Measurements from ENCODE around the gene DPF3.
A peak's percentile ranks its signal among the peaks of the same experiment; 100 is the strongest.

The DPF3 gene

GRCh38 chr14:72715215-72715849, 178.6 kb downstream of the DPF3 start:
- DNase-seq (ENCODE audit: low read depth), result no peak

GRCh38 chr14:72714871-72715214, 179.1 kb downstream of the DPF3 start:
- DNase-seq (ENCODE audit: low read depth), result no peak

GRCh38 chr14:72714094-72714493, 179.8 kb downstream of the DPF3 start:
- DNase-seq (ENCODE audit: low read depth), result peak; percentile 12

GRCh38 chr14:72711936-72712335, 182.0 kb downstream of the DPF3 start:
- no peak for DNase-seq (ENCODE audit: low read depth)

GRCh38 chr14:72709916-72710611, 183.8 kb downstream of the DPF3 start:
- DNase-seq (ENCODE audit: low read depth), result no peak

GRCh38 chr14:72708708-72709475, 185.0 kb downstream of the DPF3 start:
- DNase-seq (ENCODE audit: low read depth), result no peak

- DNase-seq (ENCODE audit: low read depth), result no peak
Measured at GRCh38 chr14:72708222-72708621, 185.7 kb downstream of the DPF3 start.

- DNase-seq (ENCODE audit: low read depth), result no peak
Measured at GRCh38 chr14:72706485-72706884, 187.4 kb downstream of the DPF3 start.

- no peak for DNase-seq (ENCODE audit: low read depth)
Measured at GRCh38 chr14:72704502-72704901, 189.4 kb downstream of the DPF3 start.

GRCh38 chr14:72701605-72702004, 192.3 kb downstream of the DPF3 start:
- no peak for DNase-seq (ENCODE audit: low read depth)

- no peak for DNase-seq (ENCODE audit: low read depth)
Measured at GRCh38 chr14:72701237-72701565, 192.7 kb downstream of the DPF3 start.

GRCh38 chr14:72700338-72701236, 193.3 kb downstream of the DPF3 start:
- no peak for DNase-seq (ENCODE audit: low read depth)

- no peak for DNase-seq (ENCODE audit: low read depth)
Measured at GRCh38 chr14:72699852-72700257, 194.0 kb downstream of the DPF3 start.

GRCh38 chr14:72699443-72699842, 194.5 kb downstream of the DPF3 start:
- DNase-seq (ENCODE audit: low read depth), result no peak

GRCh38 chr14:72692696-72693095, 201.2 kb downstream of the DPF3 start:
- DNase-seq (ENCODE audit: low read depth), result no peak

GRCh38 chr14:72690324-72690723, 203.6 kb downstream of the DPF3 start:
- no peak for DNase-seq (ENCODE audit: low read depth)

- no peak for DNase-seq (ENCODE audit: low read depth)
Measured at GRCh38 chr14:72688990-72689671, 204.8 kb downstream of the DPF3 start.

GRCh38 chr14:72686832-72687231, 207.1 kb downstream of the DPF3 start:
- DNase-seq (ENCODE audit: low read depth), result no peak

GRCh38 chr14:72686101-72686500, 207.8 kb downstream of the DPF3 start:
- DNase-seq (ENCODE audit: low read depth), result no peak

GRCh38 chr14:72685456-72685855, 208.4 kb downstream of the DPF3 start:
- DNase-seq (ENCODE audit: low read depth), result no peak

- DNase-seq (ENCODE audit: low read depth), result no peak
Measured at GRCh38 chr14:72683787-72684186, 210.1 kb downstream of the DPF3 start.

- no peak for DNase-seq (ENCODE audit: low read depth)
Measured at GRCh38 chr14:72682188-72682587, 211.7 kb downstream of the DPF3 start.
